ENCODE data around the gene GARIN3.

The GARIN3 gene

GRCh38 chr5:157205708-157206107 lies 39.6 kb upstream of the GARIN3 start:
- TF ChIP-seq EZH2 (IDR thresholded peaks at IDR 0.05; ENCODE audit: borderline replicate concordance, low read depth, low read length, severe bottlenecking) (no peak), CTCF (IDR thresholded peaks at IDR 0.05; ENCODE audit: borderline replicate concordance, extremely low read depth, low read length, poor library complexity, severe bottlenecking) (no peak)
- peaks cover 23% of the 10 kb centered on the region for H4K20me1 ChIP-seq (ENCODE audit: insufficient read depth, low read length)
- H3K4me2 ChIP-seq (ENCODE audit: insufficient read depth, low read length) = no peak overlapping the region
- peaks cover 10% of the 10 kb centered on the region; the same call in 1 of the 2 replicates for H3K4me1 ChIP-seq (ENCODE audit: insufficient read depth, low read length)
- no peak overlapping the region for H2AFZ ChIP-seq (ENCODE audit: low read depth, low read length)
- peaks cover 69% of the 10 kb centered on the region for H3K36me3 ChIP-seq (ENCODE audit: insufficient read depth, low read length)
- no peaks in the 10 kb centered on the region for H3K27me3 ChIP-seq (ENCODE audit: insufficient read depth, low read length, poor library complexity)
- no peak overlapping the region for H3K27ac ChIP-seq (ENCODE audit: low read length)
- H3K9ac ChIP-seq (ENCODE audit: low read depth, low read length) = no peak overlapping the region
- peaks cover 88% of the 10 kb centered on the region for H3K79me2 ChIP-seq (ENCODE audit: insufficient read depth, low read length)
- DNase-seq (no peak), ATAC-seq (ENCODE audit: insufficient read depth, low read depth) (no peak)
- peaks cover 2% of the 10 kb centered on the region for H3K9me3 ChIP-seq (ENCODE audit: insufficient read depth, low read length, severe bottlenecking)
- H3K4me3 ChIP-seq (ENCODE audit: low read depth in 1 of 2, low read length in 2 of 2) = no peak overlapping the region

GRCh38 chr5:157204765-157205164 lies 38.7 kb upstream of the GARIN3 start:
- no peak overlapping the region for H2AFZ ChIP-seq (ENCODE audit: low read depth, low read length)

GRCh38 chr5:157203417-157203816 lies 37.4 kb upstream of the GARIN3 start:
- Histone ChIP-seq H3K4me1 (ENCODE audit: insufficient read depth, low read length) (no peaks in the 10 kb centered on the region), H3K79me2 (ENCODE audit: insufficient read depth, low read length) (peaks cover 98% of the 10 kb centered on the region), H3K4me3 (ENCODE audit: low read depth in 1 of 2, low read length in 2 of 2) (no peak overlapping the region), H3K36me3 (ENCODE audit: insufficient read depth, low read length) (peaks cover 64% of the 10 kb centered on the region), H3K27me3 (ENCODE audit: insufficient read depth, low read length, poor library complexity) (no peaks in the 10 kb centered on the region), H3K27ac (ENCODE audit: low read length) (no peak overlapping the region; the same call in 1 of the 2 replicates), H2AFZ (ENCODE audit: low read depth, low read length) (no peak overlapping the region), H3K9ac (ENCODE audit: low read depth, low read length) (no peak overlapping the region), H4K20me1 (ENCODE audit: insufficient read depth, low read length) (peaks cover 27% of the 10 kb centered on the region), H3K4me2 (ENCODE audit: insufficient read depth, low read length) (no peak overlapping the region), H3K9me3 (ENCODE audit: insufficient read depth, low read length, severe bottlenecking) (peaks cover 2% of the 10 kb centered on the region)
- no peak for ATAC-seq (ENCODE audit: insufficient read depth, low read depth)
- DNase-seq = no peak
- TF ChIP-seq EZH2 (IDR thresholded peaks at IDR 0.05; ENCODE audit: borderline replicate concordance, low read depth, low read length, severe bottlenecking) (no peak), CTCF (IDR thresholded peaks at IDR 0.05; ENCODE audit: borderline replicate concordance, extremely low read depth, low read length, poor library complexity, severe bottlenecking) (no peak)

More at GRCh38 chr5:157204765-157205164, 38.7 kb upstream of the GARIN3 start:
- Histone ChIP-seq H3K4me3 (ENCODE audit: low read depth in 1 of 2, low read length in 2 of 2) (no peak overlapping the region), H3K4me1 (ENCODE audit: insufficient read depth, low read length) (0 out of 2 replicates have a peak, but pooled peaks cover 6% of the 10 kb centered on the region), H3K4me2 (ENCODE audit: insufficient read depth, low read length) (no peak overlapping the region), H4K20me1 (ENCODE audit: insufficient read depth, low read length) (peaks cover 28% of the 10 kb centered on the region), H3K27ac (ENCODE audit: low read length) (no peak overlapping the region), H3K36me3 (ENCODE audit: insufficient read depth, low read length) (peaks cover 69% of the 10 kb centered on the region), H3K79me2 (ENCODE audit: insufficient read depth, low read length) (peaks cover 95% of the 10 kb centered on the region), H3K9ac (ENCODE audit: low read depth, low read length) (no peak overlapping the region), H3K27me3 (ENCODE audit: insufficient read depth, low read length, poor library complexity) (no peaks in the 10 kb centered on the region), H3K9me3 (ENCODE audit: insufficient read depth, low read length, severe bottlenecking) (peaks cover 2% of the 10 kb centered on the region)
- TF ChIP-seq EZH2 (IDR thresholded peaks at IDR 0.05; ENCODE audit: borderline replicate concordance, low read depth, low read length, severe bottlenecking) (no peak), CTCF (IDR thresholded peaks at IDR 0.05; ENCODE audit: borderline replicate concordance, extremely low read depth, low read length, poor library complexity, severe bottlenecking) (no peak)
- ATAC-seq (ENCODE audit: insufficient read depth, low read depth) (no peak), DNase-seq (no peak)

- peaks cover 2% of the 10 kb centered on the region for H3K9me3 ChIP-seq (ENCODE audit: insufficient read depth, low read length, severe bottlenecking)
- H3K36me3 ChIP-seq (ENCODE audit: insufficient read depth, low read length) = peaks cover 66% of the 10 kb centered on the region
- DNase-seq (no peak), ATAC-seq (ENCODE audit: insufficient read depth, low read depth) (no peak)
- H3K27ac ChIP-seq (ENCODE audit: low read length) = no peak overlapping the region
- no peak overlapping the region for H3K9ac ChIP-seq (ENCODE audit: low read depth, low read length)
- H4K20me1 ChIP-seq (ENCODE audit: insufficient read depth, low read length) = peaks cover 23% of the 10 kb centered on the region
- H3K4me2 ChIP-seq (ENCODE audit: insufficient read depth, low read length) = no peak overlapping the region
- no peak for TF ChIP-seq CTCF (IDR thresholded peaks at IDR 0.05; ENCODE audit: borderline replicate concordance, extremely low read depth, low read length, poor library complexity, severe bottlenecking)
- no peak for TF ChIP-seq EZH2 (IDR thresholded peaks at IDR 0.05; ENCODE audit: borderline replicate concordance, low read depth, low read length, severe bottlenecking)
- H2AFZ ChIP-seq (ENCODE audit: low read depth, low read length) = no peak overlapping the region
- no peaks in the 10 kb centered on the region for H3K27me3 ChIP-seq (ENCODE audit: insufficient read depth, low read length, poor library complexity)
- peaks cover 99% of the 10 kb centered on the region for H3K79me2 ChIP-seq (ENCODE audit: insufficient read depth, low read length)
- no peak overlapping the region for H3K4me3 ChIP-seq (ENCODE audit: low read depth in 1 of 2, low read length in 2 of 2)
- H3K4me1 ChIP-seq (ENCODE audit: insufficient read depth, low read length) = no peaks in the 10 kb centered on the region; the same call in 1 of the 2 replicates
These were observed 35.8 kb upstream of the GARIN3 start for GRCh38 chr5:157201857-157202256.
